ENCODE results near the gene SDC1.

DNA sequence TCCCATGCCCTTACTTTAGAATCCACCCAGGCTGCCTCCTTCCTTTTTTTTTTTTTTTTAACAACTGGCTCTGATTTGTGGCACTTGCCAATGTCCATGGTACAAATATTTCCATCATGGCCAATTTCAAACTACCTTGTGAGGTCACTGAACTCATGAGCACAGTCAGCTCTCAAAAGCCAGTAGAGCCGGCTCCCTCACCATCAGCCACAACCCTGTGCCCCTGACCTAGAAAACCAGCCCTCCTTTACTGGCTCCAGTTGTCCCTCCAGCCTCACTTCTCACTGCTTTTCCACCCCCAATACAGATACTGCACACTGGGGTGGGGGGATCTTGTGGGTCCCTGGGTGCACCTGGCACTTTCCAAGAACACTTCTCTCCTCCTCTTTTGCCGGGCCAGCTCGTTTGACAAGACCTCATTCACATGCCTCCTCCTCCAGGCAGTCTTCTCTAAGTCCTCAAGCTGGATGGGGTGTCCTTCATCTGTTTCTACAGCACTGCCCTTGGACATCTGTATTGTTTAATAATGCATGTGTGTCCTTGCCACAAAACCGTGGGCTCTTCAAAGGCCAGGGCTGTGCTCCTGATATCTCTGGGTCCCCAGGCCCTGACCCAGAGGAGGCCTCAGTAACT is 35.5 kb downstream of the SDC1 start:
- TF ChIP-seq, protein P1, sequence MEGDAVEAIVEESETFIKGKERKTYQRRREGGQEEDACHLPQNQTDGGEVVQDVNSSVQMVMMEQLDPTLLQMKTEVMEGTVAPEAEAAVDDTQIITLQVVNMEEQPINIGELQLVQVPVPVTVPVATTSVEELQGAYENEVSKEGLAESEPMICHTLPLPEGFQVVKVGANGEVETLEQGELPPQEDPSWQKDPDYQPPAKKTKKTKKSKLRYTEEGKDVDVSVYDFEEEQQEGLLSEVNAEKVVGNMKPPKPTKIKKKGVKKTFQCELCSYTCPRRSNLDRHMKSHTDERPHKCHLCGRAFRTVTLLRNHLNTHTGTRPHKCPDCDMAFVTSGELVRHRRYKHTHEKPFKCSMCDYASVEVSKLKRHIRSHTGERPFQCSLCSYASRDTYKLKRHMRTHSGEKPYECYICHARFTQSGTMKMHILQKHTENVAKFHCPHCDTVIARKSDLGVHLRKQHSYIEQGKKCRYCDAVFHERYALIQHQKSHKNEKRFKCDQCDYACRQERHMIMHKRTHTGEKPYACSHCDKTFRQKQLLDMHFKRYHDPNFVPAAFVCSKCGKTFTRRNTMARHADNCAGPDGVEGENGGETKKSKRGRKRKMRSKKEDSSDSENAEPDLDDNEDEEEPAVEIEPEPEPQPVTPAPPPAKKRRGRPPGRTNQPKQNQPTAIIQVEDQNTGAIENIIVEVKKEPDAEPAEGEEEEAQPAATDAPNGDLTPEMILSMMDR (IDR thresholded peaks at IDR 0.05), result no peak
- TF ChIP-seq POLR2A (IDR thresholded peaks at IDR 0.05) (no peak), EP300 (IDR thresholded peaks at IDR 0.05) (no peak)

All from ovary (tissue), 3 donors.